Measurements from ENCODE around the gene METRN.

Gene METRN

GRCh38 chr16:717450-718245 lies 2.7 kb downstream of the METRN start:
- TF ChIP-seq GATA2 (IDR thresholded peaks at IDR 0.05; ENCODE audit: low read depth, low read length) (no peak), GATA3 (IDR thresholded peaks at IDR 0.05; ENCODE audit: low read depth, low read length) (no peak)

GRCh38 chr16:718389-718788 lies 3.5 kb downstream of the METRN start:
- TF ChIP-seq GATA2 (IDR thresholded peaks at IDR 0.05; ENCODE audit: low read depth, low read length) (no peak), GATA3 (IDR thresholded peaks at IDR 0.05; ENCODE audit: low read depth, low read length) (no peak)

GRCh38 chr16:718922-719321 lies 4.0 kb downstream of the METRN start:
- no peak for TF ChIP-seq GATA3 (IDR thresholded peaks at IDR 0.05; ENCODE audit: low read depth, low read length)
- TF ChIP-seq GATA2 (IDR thresholded peaks at IDR 0.05; ENCODE audit: low read depth, low read length): no peak

- no peak for TF ChIP-seq GATA2 (IDR thresholded peaks at IDR 0.05; ENCODE audit: low read depth, low read length)
- TF ChIP-seq GATA3 (IDR thresholded peaks at IDR 0.05; ENCODE audit: low read depth, low read length): no peak
These were observed 5.0 kb downstream of the METRN start for GRCh38 chr16:719815-720446.

GRCh38 chr16:720447-720989 lies 5.6 kb downstream of the METRN start:
- TF ChIP-seq GATA3 (IDR thresholded peaks at IDR 0.05; ENCODE audit: low read depth, low read length): no peak
- TF ChIP-seq GATA2 (IDR thresholded peaks at IDR 0.05; ENCODE audit: low read depth, low read length): no peak

GRCh38 chr16:720990-721764 lies 6.3 kb downstream of the METRN start, which contains the start of gene ANTKMT:
Gene ANTKMT (plus strand): TSS chr16:721146. CDS start chr16:721275, 129 bp downstream.
- TF ChIP-seq GATA2 (IDR thresholded peaks at IDR 0.05; ENCODE audit: low read depth, low read length): no peak
- no peak for TF ChIP-seq GATA3 (IDR thresholded peaks at IDR 0.05; ENCODE audit: low read depth, low read length)

GRCh38 chr16:721765-722540 lies 7.0 kb downstream of the METRN start:
- TF ChIP-seq GATA2 (IDR thresholded peaks at IDR 0.05; ENCODE audit: low read depth, low read length) (peak; percentile 69), GATA3 (IDR thresholded peaks at IDR 0.05; ENCODE audit: low read depth, low read length) (no peak)

GRCh38 chr16:722835-723633 lies 8.1 kb downstream of the METRN start:
- TF ChIP-seq GATA2 (IDR thresholded peaks at IDR 0.05; ENCODE audit: low read depth, low read length): no peak
- no peak for TF ChIP-seq GATA3 (IDR thresholded peaks at IDR 0.05; ENCODE audit: low read depth, low read length)

- no peak for TF ChIP-seq GATA2 (IDR thresholded peaks at IDR 0.05; ENCODE audit: low read depth, low read length)
- TF ChIP-seq GATA3 (IDR thresholded peaks at IDR 0.05; ENCODE audit: low read depth, low read length): no peak
These were observed 8.8 kb downstream of the METRN start for GRCh38 chr16:723695-724094.

GRCh38 chr16:724188-725040 lies 9.5 kb downstream of the METRN start:
- no peak for TF ChIP-seq GATA3 (IDR thresholded peaks at IDR 0.05; ENCODE audit: low read depth, low read length)
- TF ChIP-seq GATA2 (IDR thresholded peaks at IDR 0.05; ENCODE audit: low read depth, low read length): no peak

- no peak for TF ChIP-seq GATA3 (IDR thresholded peaks at IDR 0.05; ENCODE audit: low read depth, low read length)
- TF ChIP-seq GATA2 (IDR thresholded peaks at IDR 0.05; ENCODE audit: low read depth, low read length): no peak
These were observed 10.1 kb downstream of the METRN start for GRCh38 chr16:725041-725376.

All from SH-SY5Y (cell line).